ENCODE measurements around the gene MAP3K12. TPM values are rescaled to one million over a fixed set of nuclear protein-coding genes. Genes with fewer than 3 reads are reported as not detected.

MAP3K12 gene
- total and polyA plus RNA-seq, 2 of the 13 experiments (the other 11 are each of a cell fraction or from before 2014, with no cell fraction given): 0.20 to 1.1 TPM

DNA sequence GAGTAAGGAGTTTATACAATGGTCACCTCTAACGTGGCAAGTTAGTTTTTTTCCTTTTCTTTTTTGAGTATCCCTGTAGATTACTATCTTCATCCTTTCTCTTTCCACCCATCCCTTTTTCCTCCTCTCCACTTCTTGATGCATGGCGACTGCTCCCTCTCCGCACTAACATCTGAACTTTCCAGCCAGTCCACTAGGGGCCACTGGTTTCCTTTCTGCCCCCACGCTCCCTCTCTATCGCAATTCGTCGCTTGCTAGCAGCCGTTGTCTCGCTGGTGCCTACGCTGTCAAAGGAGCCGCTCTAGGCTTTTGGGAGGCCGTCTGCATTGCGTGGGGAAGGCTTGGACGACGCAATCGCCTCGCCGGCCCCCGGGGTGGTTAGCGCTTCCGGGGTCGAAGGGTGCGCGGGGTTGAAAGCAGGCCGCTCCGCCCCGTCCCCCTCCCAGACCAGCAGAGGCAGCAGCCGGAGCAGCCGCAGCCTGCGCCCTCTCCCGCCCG, 47.5 kb downstream of the MAP3K12 start, which contains the start of gene PCBP2 (continued):
- TF ChIP-seq, protein P1, sequence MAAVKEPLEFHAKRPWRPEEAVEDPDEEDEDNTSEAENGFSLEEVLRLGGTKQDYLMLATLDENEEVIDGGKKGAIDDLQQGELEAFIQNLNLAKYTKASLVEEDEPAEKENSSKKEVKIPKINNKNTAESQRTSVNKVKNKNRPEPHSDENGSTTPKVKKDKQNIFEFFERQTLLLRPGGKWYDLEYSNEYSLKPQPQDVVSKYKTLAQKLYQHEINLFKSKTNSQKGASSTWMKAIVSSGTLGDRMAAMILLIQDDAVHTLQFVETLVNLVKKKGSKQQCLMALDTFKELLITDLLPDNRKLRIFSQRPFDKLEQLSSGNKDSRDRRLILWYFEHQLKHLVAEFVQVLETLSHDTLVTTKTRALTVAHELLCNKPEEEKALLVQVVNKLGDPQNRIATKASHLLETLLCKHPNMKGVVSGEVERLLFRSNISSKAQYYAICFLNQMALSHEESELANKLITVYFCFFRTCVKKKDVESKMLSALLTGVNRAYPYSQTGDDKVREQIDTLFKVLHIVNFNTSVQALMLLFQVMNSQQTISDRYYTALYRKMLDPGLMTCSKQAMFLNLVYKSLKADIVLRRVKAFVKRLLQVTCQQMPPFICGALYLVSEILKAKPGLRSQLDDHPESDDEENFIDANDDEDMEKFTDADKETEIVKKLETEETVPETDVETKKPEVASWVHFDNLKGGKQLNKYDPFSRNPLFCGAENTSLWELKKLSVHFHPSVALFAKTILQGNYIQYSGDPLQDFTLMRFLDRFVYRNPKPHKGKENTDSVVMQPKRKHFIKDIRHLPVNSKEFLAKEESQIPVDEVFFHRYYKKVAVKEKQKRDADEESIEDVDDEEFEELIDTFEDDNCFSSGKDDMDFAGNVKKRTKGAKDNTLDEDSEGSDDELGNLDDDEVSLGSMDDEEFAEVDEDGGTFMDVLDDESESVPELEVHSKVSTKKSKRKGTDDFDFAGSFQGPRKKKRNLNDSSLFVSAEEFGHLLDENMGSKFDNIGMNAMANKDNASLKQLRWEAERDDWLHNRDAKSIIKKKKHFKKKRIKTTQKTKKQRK (IDR thresholded peaks at IDR 0.05; ENCODE audit: low read length): no peak
- TF ChIP-seq, protein P2, sequence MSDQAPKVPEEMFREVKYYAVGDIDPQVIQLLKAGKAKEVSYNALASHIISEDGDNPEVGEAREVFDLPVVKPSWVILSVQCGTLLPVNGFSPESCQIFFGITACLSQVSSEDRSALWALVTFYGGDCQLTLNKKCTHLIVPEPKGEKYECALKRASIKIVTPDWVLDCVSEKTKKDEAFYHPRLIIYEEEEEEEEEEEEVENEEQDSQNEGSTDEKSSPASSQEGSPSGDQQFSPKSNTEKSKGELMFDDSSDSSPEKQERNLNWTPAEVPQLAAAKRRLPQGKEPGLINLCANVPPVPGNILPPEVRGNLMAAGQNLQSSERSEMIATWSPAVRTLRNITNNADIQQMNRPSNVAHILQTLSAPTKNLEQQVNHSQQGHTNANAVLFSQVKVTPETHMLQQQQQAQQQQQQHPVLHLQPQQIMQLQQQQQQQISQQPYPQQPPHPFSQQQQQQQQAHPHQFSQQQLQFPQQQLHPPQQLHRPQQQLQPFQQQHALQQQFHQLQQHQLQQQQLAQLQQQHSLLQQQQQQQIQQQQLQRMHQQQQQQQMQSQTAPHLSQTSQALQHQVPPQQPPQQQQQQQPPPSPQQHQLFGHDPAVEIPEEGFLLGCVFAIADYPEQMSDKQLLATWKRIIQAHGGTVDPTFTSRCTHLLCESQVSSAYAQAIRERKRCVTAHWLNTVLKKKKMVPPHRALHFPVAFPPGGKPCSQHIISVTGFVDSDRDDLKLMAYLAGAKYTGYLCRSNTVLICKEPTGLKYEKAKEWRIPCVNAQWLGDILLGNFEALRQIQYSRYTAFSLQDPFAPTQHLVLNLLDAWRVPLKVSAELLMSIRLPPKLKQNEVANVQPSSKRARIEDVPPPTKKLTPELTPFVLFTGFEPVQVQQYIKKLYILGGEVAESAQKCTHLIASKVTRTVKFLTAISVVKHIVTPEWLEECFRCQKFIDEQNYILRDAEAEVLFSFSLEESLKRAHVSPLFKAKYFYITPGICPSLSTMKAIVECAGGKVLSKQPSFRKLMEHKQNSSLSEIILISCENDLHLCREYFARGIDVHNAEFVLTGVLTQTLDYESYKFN (CRISPR knock-in tag; conservative IDR thresholded peaks at IDR 0.05): peak; percentile 49; the same call in 1 of the 2 replicates
- TF ChIP-seq MBNL3 (CRISPR knock-in tag; conservative IDR thresholded peaks at IDR 0.05) (no peak), ATRX (CRISPR knock-in tag; IDR thresholded peaks at IDR 0.05; ENCODE audit: borderline replicate concordance) (no peak), ZNF619 (CRISPR knock-in tag; IDR thresholded peaks at IDR 0.05) (no peak), PHB2 (IDR thresholded peaks at IDR 0.05; ENCODE audit: partially characterized antibody) (no peak), ZFX (CRISPR knock-in tag; IDR thresholded peaks at IDR 0.05; ENCODE audit: low read depth) (no peak; the same call in 1 of the 2 replicates), PHF5A (CRISPR knock-in tag; IDR thresholded peaks at IDR 0.05; ENCODE audit: low read depth, unreplicated experiment) (peak; percentile 78), ELF3 (CRISPR knock-in tag; IDR thresholded peaks at IDR 0.05) (peak; percentile 77), ZNF101 (CRISPR knock-in tag; IDR thresholded peaks at IDR 0.05; ENCODE audit: borderline replicate concordance, low read depth) (no peak), U2AF1 (optimal IDR thresholded peaks at IDR 0.05; ENCODE audit: low read depth, low read length) (peak; percentile 96), GTF3A (CRISPR knock-in tag; conservative IDR thresholded peaks at IDR 0.05) (no peak), SOX5 (CRISPR knock-in tag; IDR thresholded peaks at IDR 0.05; ENCODE audit: borderline replicate concordance) (peak; percentile 71; the same call in 1 of the 2 replicates), TMF1 (CRISPR knock-in tag; IDR thresholded peaks at IDR 0.05; ENCODE audit: low read depth) (no peak), NFRKB (IDR thresholded peaks at IDR 0.05) (no peak), ARNTL (CRISPR knock-in tag; IDR thresholded peaks at IDR 0.05) (no peak), ZNF333 (CRISPR knock-in tag; IDR thresholded peaks at IDR 0.05; ENCODE audit: borderline replicate concordance) (no peak)
- TF ChIP-seq, protein P3, sequence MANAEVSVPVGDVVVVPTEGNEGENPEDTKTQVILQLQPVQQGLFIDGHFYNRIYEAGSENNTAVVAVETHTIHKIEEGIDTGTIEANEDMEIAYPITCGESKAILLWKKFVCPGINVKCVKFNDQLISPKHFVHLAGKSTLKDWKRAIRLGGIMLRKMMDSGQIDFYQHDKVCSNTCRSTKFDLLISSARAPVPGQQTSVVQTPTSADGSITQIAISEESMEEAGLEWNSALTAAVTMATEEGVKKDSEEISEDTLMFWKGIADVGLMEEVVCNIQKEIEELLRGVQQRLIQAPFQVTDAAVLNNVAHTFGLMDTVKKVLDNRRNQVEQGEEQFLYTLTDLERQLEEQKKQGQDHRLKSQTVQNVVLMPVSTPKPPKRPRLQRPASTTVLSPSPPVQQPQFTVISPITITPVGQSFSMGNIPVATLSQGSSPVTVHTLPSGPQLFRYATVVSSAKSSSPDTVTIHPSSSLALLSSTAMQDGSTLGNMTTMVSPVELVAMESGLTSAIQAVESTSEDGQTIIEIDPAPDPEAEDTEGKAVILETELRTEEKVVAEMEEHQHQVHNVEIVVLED (CRISPR knock-in tag; IDR thresholded peaks at IDR 0.05; ENCODE audit: borderline replicate concordance): peak; percentile 92
- TF ChIP-seq, protein P4, sequence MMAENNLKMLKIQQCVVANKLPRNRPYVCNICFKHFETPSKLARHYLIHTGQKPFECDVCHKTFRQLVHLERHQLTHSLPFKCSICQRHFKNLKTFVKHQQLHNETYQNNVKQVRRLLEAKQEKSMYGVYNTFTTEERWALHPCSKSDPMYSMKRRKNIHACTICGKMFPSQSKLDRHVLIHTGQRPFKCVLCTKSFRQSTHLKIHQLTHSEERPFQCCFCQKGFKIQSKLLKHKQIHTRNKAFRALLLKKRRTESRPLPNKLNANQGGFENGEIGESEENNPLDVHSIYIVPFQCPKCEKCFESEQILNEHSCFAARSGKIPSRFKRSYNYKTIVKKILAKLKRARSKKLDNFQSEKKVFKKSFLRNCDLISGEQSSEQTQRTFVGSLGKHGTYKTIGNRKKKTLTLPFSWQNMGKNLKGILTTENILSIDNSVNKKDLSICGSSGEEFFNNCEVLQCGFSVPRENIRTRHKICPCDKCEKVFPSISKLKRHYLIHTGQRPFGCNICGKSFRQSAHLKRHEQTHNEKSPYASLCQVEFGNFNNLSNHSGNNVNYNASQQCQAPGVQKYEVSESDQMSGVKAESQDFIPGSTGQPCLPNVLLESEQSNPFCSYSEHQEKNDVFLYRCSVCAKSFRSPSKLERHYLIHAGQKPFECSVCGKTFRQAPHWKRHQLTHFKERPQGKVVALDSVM (CRISPR knock-in tag; IDR thresholded peaks at IDR 0.05): 0 out of 2 replicates have a peak, but pooled peaks have one; percentile 2

All from HepG2 (cell line).